Transverse colon (tissue), 4 donors: ENCODE results near the gene SZT2.

Source experiments
- CTCF ChIP-seq, 5 experiments: fragments of 200-600 bp in 3 of 5; fragments of 450-650 bp in 2 of 5; sonication (generic) in 3 of 5; IDR thresholded peaks; 1 replicate in 2 of 5; 2 replicates in 3 of 5; pipeline ENCODE4 v1.5.1; 2016 to 2017; ENCODE audit warnings: antibody characterized with exemption in 5 of 5, inconsistent platforms in 3 of 5, mild to moderate bottlenecking in 2 of 5, moderate library complexity in 1 of 5
- EP300 ChIP-seq: sonication (generic); formaldehyde crosslinking; IDR thresholded peaks from one replicate; pipeline ENCODE4 v1.6.1; 2017; ENCODE audit warnings: antibody characterized with exemption, low read depth
- POLR2A ChIP-seq: fragments of 450-650 bp; IDR thresholded peaks from one replicate; pipeline ENCODE4 v1.6.1; 2016; ENCODE audit warnings: antibody characterized with exemption, mild to moderate bottlenecking, moderate library complexity
- POLR2AphosphoS5 ChIP-seq, 3 donors: sonication (generic); formaldehyde crosslinking; IDR thresholded peaks; one replicate each; pipeline ENCODE4 v1.6.1; 2016; ENCODE audit warnings: antibody characterized with exemption in 3 of 3

GRCh38 chr1:43425045-43425444 lies 35.3 kb downstream of the SZT2 start:
- TF ChIP-seq CTCF (IDR thresholded peaks at IDR 0.05) (no peak), EP300 (no peak), POLR2AphosphoS5 (IDR thresholded peaks at IDR 0.05) (no peak), POLR2A (no peak)
